KOPT-K1 (cell line): ENCODE results near the gene PSORS1C1.
"Not testable (repeated sequence)": the region's sequence is repeated elsewhere in the genome, so short reads cannot be mapped to it uniquely, and the experiment has no call there.

ENCODE experiments used
- H3K27ac ChIP-seq: fragments of 200-600 bp; sonication (generic); 2 replicates; pipeline ENCODE4 v1.5.1; 2016; ENCODE audit warnings: antibody characterized with exemption, mild to moderate bottlenecking, low read depth, low read length; ENCODE audit not compliant: poor library complexity, severe bottlenecking
- H3K36me3 ChIP-seq: fragments of 200-600 bp; sonication (generic); 2 replicates; pipeline ENCODE4 v1.5.1; 2017; ENCODE audit warnings: antibody characterized with exemption, mild to moderate bottlenecking, low read length, moderate library complexity; ENCODE audit not compliant: insufficient read depth
- H3K9me3 ChIP-seq: fragments of 200-600 bp; sonication (generic); 2 replicates; pipeline ENCODE4 v1.5.1; 2017; ENCODE audit warnings: antibody characterized with exemption, low read length, mild to moderate bottlenecking; ENCODE audit not compliant: insufficient read depth, poor library complexity, severe bottlenecking

Gene PSORS1C1

DNA sequence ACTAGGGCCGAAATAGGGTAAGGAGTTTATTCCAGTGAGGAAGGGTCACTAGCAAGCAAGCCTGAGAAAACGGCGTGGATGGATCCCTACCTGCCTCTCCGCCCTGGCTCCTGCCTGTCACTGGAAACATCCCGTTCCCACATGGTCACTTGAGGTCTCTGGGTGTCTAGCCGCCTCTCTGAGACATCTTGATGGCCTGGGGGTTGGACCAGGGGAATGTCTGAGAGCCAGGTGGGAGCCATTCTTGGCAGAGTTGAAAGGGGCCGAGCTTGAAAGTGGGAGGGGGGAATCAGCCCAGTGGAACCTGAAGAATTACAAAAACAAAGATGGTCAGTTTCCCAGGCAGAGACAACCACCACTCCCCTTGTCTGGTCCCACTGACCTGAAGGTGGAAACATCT lies 42.0 kb downstream of the PSORS1C1 start:
- no peaks in the 10 kb centered on the region for H3K9me3 ChIP-seq
- H3K27ac ChIP-seq, result peak overlapping the region; percentile 88
- H3K36me3 ChIP-seq, result peaks cover 53% of the 10 kb centered on the region

DNA sequence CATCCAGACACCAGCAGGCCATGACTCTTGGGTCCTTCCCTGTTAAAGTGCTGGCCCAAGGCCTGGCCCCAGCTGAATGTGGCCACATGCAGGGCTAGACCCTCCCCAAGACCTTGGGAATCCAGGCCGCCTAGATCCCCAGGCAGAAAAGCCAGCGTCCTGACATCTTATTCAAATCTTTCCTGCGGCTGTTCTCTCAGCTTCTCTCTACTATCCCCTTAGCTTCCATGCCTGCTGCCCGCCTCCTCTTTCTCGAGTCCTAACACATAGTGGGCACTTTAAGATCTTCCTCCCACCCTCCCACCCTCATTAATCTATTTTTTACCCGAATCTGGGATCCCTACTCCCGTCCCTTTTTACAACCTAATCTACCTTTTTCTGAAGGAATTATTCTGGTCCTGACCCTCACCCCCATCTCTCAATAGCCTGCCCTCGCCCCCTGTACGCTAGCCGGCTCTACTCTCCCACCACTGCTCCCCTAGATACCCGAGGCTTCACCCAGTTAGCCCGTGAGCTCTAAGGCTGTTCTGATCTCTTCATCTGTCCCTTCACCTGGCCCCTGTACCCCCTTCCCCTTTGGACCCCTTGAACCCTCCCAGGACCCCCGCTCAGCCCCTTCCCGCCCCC lies 43.0 kb downstream of the PSORS1C1 start, which contains the start of gene CCHCR1:
TSS of gene CCHCR1 (minus strand) at position 290 of the 627 bp plus-strand sequence. CDS start at position 88, 202 bp downstream.
- Histone ChIP-seq H3K27ac (peak within 1 kb of the TSS; percentile 88), H3K9me3 (no peaks in the 10 kb centered on the region), H3K36me3 (peaks cover 63% of the 10 kb centered on the region)

DNA sequence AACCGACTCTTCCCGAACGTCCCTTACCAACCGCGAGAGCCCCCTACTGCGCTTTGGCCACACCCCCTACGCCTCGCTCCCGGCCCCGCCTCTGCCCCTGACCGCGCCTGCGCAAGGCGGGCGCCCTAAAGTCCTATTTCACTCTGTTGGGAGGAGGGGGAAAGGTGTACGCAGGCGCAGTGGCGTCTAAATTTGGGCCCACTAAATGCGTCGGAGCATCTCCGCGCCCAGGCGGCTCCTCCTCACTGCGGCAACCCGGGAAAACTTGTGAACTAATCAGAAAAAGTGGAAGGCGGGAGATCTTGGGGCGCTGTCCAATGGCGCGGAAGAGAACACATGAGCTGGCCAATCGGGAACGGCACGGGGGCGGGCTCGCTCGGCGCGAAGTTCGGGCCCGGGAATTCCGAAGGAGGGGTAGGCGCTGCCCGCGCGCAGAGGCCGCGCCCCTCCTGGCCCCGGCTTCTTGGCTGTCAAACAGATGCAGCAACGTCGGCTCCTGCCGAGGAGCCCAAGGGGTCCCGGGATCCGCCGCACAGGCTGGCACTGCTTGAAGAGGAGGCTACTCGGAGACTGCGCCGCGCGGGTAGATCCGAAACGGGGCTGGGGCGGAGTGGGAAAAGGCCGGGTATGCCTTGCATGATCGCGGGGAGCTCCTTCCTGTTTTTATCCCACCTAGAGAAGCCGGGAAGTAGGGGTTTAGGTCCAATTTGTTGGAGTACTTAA lies 43.7 kb downstream of the PSORS1C1 start, which contains the start of gene TCF19:
TSS of gene TCF19 (plus strand) at position 450 of the 723 bp plus-strand sequence. CDS start 881 bp downstream, outside the sequence.
- peak within 1 kb of the TSS; percentile 88 for H3K27ac ChIP-seq
- no peaks in the 10 kb centered on the region for H3K9me3 ChIP-seq
- H3K36me3 ChIP-seq, result peaks cover 69% of the 10 kb centered on the region

DNA sequence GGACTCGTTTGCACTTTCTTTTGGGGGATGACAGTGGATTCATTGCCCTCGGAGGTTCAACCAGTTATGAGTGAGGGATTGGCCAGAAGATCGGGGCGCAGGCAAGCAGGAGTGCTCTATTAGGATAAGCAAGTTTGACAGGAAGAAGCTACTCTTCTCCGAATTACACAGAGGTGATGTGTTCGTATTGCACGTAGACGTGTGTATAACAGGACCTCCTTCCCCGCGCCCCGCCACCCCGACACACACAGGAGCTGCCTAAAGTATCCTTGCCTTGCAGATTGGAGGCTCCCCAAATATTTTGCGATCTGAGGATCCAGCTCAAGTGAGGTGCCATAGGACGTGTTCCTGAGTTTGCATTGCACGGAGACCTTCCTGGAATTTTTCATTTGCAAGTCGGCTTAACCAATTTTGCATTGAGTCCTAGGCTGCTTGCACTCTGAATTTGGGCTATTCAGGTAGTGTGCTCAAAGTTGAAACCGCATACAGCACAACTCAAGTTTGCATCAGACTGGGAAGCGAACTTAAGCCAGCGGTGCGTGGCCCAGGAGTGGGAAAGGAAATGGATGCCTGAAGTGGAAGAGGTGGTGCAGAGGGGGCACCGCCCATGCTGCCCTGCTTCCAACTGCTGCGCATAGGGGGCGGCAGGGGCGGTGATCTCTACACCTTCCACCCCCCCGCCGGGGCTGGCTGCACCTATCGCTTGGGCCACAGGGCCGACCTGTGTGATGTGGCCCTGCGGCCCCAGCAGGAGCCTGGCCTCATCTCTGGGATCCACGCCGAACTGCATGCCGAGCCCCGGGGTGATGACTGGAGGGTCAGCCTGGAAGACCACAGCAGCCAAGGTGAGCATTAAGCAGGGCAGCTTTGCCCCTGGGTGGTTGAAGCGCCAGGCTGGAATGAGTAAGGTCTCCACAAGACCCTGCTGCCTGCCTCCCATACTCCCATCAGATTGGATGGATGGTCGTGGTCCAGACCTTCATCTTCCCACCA lies 44.6 kb downstream of the PSORS1C1 start:
- H3K36me3 ChIP-seq, result peaks cover 73% of the 10 kb centered on the region
- H3K27ac ChIP-seq, result peak overlapping the region; percentile 88
- H3K9me3 ChIP-seq, result no peaks in the 10 kb centered on the region

DNA sequence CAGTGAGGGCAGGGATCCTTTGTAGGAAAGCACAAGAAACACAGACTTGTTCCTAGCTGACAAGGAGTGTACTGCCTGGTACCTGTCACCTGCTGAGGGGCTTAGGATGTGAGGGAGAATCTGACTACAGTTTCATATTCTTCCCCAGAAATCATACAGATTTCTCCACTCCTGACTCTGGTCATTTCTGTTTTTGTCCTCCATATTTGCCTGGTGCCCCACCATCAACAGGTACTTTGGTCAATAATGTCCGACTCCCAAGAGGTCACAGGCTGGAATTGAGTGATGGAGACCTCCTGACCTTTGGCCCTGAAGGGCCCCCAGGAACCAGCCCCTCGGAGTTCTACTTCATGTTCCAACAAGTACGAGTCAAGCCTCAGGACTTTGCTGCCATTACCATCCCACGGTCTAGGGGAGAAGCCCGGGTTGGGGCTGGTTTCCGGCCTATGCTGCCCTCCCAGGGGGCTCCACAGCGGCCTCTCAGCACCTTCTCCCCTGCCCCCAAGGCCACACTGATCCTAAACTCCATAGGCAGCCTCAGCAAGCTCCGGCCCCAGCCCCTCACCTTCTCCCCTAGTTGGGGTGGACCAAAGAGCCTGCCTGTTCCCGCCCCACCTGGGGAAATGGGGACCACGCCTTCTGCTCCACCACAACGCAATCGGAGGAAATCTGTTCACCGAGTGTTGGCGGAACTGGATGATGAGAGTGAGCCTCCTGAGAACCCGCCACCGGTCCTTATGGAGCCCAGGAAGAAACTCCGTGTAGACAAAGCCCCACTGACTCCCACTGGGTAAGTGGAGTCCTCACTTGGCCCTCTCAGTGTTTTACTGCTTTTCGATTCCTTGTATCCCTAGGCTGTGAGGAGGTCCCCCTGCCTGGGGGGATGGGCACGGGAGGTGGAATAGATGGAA lies 46.9 kb downstream of the PSORS1C1 start:
- no peaks in the 10 kb centered on the region for H3K9me3 ChIP-seq
- H3K27ac ChIP-seq, result no peak overlapping the region
- H3K36me3 ChIP-seq, result peaks cover 63% of the 10 kb centered on the region

DNA sequence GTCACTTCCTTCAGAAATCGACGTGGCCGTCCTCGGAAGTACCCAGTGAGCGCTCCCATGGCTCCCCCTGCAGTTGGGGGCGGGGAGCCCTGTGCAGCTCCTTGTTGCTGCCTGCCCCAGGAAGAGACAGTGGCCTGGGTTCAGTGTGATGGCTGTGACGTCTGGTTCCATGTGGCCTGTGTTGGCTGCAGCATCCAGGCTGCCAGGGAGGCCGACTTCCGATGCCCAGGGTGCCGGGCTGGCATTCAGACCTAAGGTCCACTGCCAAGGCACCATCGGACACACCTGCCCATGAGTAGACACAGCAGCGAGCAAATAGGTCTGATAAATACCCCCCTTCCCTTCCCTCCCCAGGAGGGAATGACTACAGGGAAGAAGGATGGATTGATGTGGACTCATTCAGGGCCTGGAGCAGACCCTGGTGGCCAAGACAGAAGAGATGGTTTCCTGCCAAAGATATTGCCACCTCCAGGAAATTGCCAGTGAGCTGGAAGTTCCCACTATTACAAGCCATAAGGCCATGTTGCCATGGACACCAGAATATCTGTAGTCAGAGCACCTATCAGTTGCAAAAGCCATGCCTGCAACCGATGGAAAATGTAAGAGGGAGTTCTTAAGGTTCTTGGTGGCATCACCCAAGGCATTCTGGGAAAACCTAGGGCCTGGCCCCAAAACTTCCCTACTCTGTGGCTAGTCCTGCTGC lies 48.0 kb downstream of the PSORS1C1 start:
- H3K36me3 ChIP-seq, result peaks cover 59% of the 10 kb centered on the region
- no peak overlapping the region for H3K27ac ChIP-seq
- H3K9me3 ChIP-seq, result no peaks in the 10 kb centered on the region

DNA sequence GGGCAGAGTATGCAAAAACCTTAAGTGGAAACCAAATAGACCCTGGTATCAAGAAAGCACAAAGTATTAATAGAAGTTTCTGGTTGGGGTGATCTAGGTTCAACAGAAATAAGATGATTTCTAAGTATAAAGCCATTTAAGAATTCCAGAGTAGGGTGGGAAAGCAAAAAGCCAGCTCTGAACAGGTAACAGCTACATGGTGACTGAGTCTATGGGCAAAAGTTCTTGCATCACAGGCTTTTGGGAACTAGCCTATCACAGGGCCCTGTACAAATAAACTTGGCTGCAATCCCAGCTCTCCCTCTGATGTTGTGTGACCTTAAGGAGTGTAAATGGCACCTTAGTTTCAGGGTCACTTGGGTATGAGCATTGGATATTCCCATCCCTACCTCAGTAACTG lies 49.3 kb downstream of the PSORS1C1 start:
- no peaks in the 10 kb centered on the region for H3K9me3 ChIP-seq
- H3K36me3 ChIP-seq, result peaks cover 59% of the 10 kb centered on the region
- no peak overlapping the region for H3K27ac ChIP-seq

DNA sequence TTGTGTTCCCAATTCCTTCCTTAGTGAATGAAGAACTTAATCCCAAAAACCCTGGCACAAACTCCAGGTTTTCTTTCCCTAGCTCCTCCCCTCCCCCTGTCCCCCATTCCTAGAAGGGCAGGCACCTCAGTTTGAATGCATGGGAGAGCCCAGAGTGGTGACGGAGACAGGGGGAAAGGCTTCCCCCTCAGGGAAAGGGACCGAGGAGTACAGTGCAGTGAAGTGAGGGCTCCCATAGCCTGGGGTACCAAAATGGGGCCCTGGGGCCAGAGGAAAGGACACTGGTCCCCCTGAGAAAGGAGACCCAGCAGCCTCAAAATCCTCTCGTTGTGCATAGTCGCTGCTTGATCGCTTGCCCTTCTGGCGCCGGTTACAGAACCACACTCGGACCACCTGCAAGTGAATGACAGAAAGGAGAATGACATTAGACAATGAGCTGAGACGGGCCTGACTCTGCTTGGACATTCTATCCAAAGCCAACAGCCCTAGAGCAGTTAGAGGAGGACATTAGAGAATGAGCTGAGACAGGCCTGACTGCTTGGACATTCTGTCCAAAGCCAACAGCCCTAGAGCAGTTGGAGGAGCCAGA lies 50.0 kb downstream of the PSORS1C1 start:
- H3K27ac ChIP-seq, H3K9me3 ChIP-seq: not testable (repeated sequence)
- peaks cover 57% of the 10 kb centered on the region for H3K36me3 ChIP-seq

DNA sequence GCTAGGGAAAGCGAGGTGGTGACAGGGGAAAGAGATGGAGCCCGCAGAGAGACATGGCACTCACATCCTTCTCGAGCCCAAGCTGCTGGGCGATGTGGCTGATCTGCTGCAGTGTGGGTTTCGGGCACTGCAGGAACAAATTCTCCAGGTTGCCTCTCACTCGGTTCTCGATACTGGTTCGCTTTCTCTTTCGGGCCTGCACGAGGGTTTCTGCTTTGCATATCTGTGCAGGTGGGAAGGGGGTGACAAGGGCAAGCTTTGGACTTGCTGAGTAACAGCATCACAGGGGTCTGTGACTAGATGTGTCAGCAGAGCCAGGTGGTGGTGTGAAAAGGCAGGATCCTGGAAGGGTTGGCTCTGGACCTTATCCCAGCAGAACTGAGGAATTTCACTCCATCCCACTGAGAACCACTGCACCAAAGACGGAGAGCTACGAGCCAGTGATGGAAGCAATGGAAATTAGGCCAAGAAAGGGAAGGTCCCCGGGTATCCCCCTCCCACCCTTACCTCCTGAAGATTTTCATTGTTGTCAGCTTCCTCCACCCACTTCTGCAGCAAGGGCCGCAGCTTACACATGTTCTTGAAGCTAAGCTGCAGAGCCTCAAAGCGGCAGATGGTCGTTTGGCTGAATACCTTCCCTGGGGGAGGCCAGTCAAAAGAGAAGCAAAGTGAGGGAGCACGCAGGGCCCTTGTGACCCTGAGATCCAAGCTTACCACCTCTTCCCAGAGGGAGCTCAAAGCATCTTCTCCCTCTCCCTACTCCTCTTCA lies 50.6 kb downstream of the PSORS1C1 start:
- peaks cover 51% of the 10 kb centered on the region for H3K36me3 ChIP-seq
- H3K9me3 ChIP-seq, H3K27ac ChIP-seq: not testable (repeated sequence)

DNA sequence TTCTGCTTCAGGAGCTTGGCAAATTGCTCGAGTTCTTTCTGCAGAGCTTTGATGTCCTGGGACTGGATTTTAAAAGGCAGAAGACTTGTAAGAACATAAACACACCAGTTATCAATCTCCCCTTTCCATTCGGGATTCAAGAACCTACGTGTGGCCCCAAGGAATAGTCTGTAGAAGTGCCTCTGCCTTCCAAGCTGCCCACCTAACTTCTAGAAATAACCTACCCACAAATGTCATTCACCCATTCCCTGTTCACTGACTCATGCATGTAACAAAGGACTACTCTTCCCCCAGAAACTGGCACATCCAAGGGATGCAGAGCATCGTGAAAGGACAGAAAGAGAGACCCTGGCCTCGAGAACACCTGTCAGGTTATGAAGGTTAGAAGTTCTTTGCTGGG lies 51.4 kb downstream of the PSORS1C1 start:
- Histone ChIP-seq H3K36me3 (peaks cover 44% of the 10 kb centered on the region), H3K27ac (no peak overlapping the region), H3K9me3 (no peaks in the 10 kb centered on the region)

DNA sequence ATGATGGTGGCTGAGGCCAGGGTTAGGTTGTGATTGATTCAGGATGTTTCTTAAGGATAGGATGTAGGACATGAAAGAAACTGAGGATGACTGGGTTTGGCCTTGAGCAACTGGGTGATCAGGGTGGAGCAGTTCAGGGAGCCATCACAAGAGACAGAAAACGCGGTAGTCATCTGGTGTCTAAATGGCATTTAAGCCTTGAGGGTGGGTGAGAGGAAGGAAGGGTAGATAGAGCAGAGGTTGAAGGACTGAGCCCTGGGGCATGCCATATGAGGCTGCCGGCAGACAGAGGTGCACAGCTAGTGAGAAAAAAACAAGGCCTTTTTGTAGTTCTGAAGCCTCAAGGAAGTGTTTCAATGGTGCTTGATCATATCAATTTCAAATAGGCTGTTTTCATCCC lies 54.0 kb downstream of the PSORS1C1 start:
- Histone ChIP-seq H3K27ac (no peak overlapping the region), H3K36me3 (peaks cover 18% of the 10 kb centered on the region)

DNA sequence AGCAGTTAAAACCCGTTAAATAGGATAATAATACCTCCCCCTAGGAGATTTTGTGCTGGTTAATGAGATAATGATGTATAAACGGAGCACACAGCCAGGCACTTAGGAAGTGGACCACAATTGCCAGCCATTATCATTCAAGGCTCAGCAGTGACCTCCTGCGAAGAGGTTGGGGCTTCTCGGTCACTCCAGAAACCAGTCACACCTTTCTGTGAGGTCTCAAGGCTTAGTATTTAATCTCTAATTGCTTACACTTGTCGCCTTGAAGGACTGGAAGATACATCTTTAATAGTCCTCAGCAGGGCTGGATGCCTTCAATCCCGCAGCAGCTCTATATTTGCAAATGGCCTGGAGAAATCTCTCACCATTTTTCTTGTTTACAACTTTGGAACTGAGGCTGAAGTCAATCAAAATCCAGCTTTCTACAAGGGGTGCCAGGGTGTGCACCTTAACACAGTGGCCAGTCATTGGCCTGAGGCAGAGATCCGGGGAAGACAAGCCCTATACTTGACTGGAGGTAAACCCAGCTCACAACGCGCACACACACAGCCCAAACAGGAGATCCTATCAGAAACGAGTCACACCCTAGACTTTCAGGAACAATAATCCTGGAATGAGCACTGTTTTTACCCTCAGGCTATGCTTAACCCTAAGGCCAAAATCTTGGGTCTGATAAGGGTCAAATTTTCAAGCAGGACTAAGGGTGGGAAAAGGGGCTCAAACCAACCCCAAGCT lies 54.7 kb downstream of the PSORS1C1 start:
- H3K9me3 ChIP-seq, result no peaks in the 10 kb centered on the region
- peaks cover 11% of the 10 kb centered on the region; the same call in 1 of the 2 replicates for H3K36me3 ChIP-seq
- no peak overlapping the region for H3K27ac ChIP-seq

More for the DNA sequence above, 54.0 kb downstream of the PSORS1C1 start:
- no peaks in the 10 kb centered on the region for H3K9me3 ChIP-seq
